Osteoblast (primary cell): ENCODE measurements around the gene KLRF2. TPM values are rescaled to one million over a fixed set of nuclear protein-coding genes. Genes with fewer than 3 reads are reported as not detected.

Experiments used
- DNase-seq: peaks from one replicate; pipeline ENCODE4 v3.0.0; 2011; ENCODE audit warnings: low spot score, mixed read lengths; ENCODE audit not compliant: insufficient read length; ENCODE audit errors: missing footprints
- H2AFZ ChIP-seq: 2 replicates; pipeline ENCODE4 v1.6.0; 2011; ENCODE audit warnings: mild to moderate bottlenecking, low read length
- H3K27ac ChIP-seq: 2 replicates; pipeline ENCODE4 v1.5.1; 2011; ENCODE audit warnings: mild to moderate bottlenecking, low read depth, low read length, moderate library complexity
- H3K27me3 ChIP-seq: 2 replicates; pipeline ENCODE4 v1.6.0; 2012; ENCODE audit warnings: mild to moderate bottlenecking, control low read depth, inconsistent platforms, low read length, moderate library complexity; ENCODE audit not compliant: insufficient read depth
- H3K36me3 ChIP-seq: 2 replicates; pipeline ENCODE4 v1.5.1; 2011; ENCODE audit warnings: mild to moderate bottlenecking, low read length, control low read depth, moderate library complexity; ENCODE audit not compliant: insufficient read depth
- H3K4me1 ChIP-seq: 2 replicates; pipeline ENCODE4 v1.5.1; 2011; ENCODE audit warnings: mild to moderate bottlenecking, low read length, control low read depth, moderate library complexity; ENCODE audit not compliant: insufficient read depth
- H3K4me2 ChIP-seq: 2 replicates; pipeline ENCODE4 v1.6.0; 2011; ENCODE audit warnings: mild to moderate bottlenecking, low read length; ENCODE audit not compliant: insufficient read depth
- H3K4me3 ChIP-seq: fragments of 200-600 bp; sonication (generic); 3 replicates; pipeline ENCODE4 v1.5.1; 2012; ENCODE audit warnings: mild to moderate bottlenecking, low read length, inconsistent platforms; ENCODE audit not compliant: insufficient read depth
- H3K79me2 ChIP-seq: 2 replicates; pipeline ENCODE4 v1.6.0; 2012; ENCODE audit warnings: mild to moderate bottlenecking, low read length, control low read depth, inconsistent platforms; ENCODE audit not compliant: insufficient read depth
- H3K9me3 ChIP-seq: 2 replicates; pipeline ENCODE4 v1.5.1; 2011; ENCODE audit warnings: low read depth, low read length, control low read depth
- H4K20me1 ChIP-seq: 2 replicates; pipeline ENCODE4 v1.6.0; 2012; ENCODE audit warnings: mild to moderate bottlenecking, low read length, control low read depth; ENCODE audit not compliant: insufficient read depth
- total RNA-seq: library from RNA; depleted of rRNA; stranded (reverse); fragments of >200 nt; gene quantifications from 2 replicates; pipeline ENCODE4 v1.2.3, GENCODE V29; 2012
- TF ChIP-seq, protein P1 (sequence below): IDR thresholded peaks from 2 replicates; pipeline ENCODE4 v1.5.1; 2011; ENCODE audit warnings: mild to moderate bottlenecking, low read depth, low read length, moderate library complexity; ENCODE audit errors: extremely low read depth

The KLRF2 gene
- total RNA-seq, 1 donor, result not detected

DNA sequence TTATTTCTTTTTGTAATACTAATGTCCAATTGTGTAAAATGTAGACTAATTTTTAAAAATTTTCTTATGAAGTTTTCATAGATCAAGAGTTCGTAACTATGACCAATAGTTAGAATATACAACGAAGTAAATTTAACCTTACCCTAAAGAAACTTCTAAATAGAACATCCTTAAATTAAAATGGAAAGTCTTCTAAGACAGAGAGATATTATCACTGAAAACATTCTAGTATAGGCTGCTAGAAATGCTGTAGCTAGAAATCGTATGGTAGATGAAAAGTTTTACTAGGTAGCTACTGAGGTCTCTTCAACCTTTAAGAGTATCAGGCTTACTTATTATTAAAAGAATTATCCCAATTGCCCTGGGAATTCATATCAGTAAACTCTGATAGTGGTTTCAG lies 50.0 kb downstream of the KLRF2 start:
- Histone ChIP-seq H2AFZ (no peak overlapping the region), H3K27ac (no peak overlapping the region), H3K27me3 (no peaks in the 10 kb centered on the region), H3K36me3 (no peaks in the 10 kb centered on the region), H4K20me1 (no peaks in the 10 kb centered on the region), H3K79me2 (no peaks in the 10 kb centered on the region), H3K4me3 (no peak overlapping the region), H3K4me1 (no peaks in the 10 kb centered on the region), H3K9me3 (no peaks in the 10 kb centered on the region), H3K4me2 (no peak overlapping the region)
- DNase-seq, result no peak
- TF ChIP-seq, protein P1, sequence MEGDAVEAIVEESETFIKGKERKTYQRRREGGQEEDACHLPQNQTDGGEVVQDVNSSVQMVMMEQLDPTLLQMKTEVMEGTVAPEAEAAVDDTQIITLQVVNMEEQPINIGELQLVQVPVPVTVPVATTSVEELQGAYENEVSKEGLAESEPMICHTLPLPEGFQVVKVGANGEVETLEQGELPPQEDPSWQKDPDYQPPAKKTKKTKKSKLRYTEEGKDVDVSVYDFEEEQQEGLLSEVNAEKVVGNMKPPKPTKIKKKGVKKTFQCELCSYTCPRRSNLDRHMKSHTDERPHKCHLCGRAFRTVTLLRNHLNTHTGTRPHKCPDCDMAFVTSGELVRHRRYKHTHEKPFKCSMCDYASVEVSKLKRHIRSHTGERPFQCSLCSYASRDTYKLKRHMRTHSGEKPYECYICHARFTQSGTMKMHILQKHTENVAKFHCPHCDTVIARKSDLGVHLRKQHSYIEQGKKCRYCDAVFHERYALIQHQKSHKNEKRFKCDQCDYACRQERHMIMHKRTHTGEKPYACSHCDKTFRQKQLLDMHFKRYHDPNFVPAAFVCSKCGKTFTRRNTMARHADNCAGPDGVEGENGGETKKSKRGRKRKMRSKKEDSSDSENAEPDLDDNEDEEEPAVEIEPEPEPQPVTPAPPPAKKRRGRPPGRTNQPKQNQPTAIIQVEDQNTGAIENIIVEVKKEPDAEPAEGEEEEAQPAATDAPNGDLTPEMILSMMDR, result no peak

DNA sequence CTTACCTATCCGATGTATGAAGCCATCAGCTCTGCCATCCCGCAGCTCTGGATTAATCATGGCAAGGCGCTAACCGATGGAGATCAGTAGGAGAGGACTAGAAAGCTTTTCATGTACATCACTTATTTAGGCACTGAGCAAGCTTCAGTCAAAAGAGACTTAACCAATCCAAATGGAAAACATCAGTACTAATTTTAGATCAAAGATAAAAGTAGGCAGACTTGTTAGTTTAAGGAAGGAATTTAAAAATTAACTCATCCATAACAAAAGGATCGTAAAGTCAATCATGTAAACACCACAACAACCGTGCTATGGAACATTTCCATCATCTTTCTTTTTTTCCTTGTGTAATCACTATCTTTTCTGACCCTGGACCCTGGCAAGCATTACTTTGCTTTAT lies 51.0 kb downstream of the KLRF2 start, which contains the start of gene CLEC2A:
Gene CLEC2A, minus strand, starts transcription at position 101 of the 400 bp plus-strand sequence. Its CDS starts 41 bp downstream, at position 60.
- Histone ChIP-seq H2AFZ (no peak within 1 kb of the TSS), H3K27me3 (no peaks in the 10 kb centered on the region), H3K79me2 (no peaks in the 10 kb centered on the region), H3K27ac (no peak within 1 kb of the TSS), H3K4me2 (no peak within 1 kb of the TSS), H3K36me3 (no peaks in the 10 kb centered on the region), H3K4me3 (no peak within 1 kb of the TSS), H4K20me1 (no peaks in the 10 kb centered on the region), H3K9me3 (no peaks in the 10 kb centered on the region), H3K4me1 (no peaks in the 10 kb centered on the region)
- TF ChIP-seq, protein P1, result no peak
- DNase-seq, result no peak

DNA sequence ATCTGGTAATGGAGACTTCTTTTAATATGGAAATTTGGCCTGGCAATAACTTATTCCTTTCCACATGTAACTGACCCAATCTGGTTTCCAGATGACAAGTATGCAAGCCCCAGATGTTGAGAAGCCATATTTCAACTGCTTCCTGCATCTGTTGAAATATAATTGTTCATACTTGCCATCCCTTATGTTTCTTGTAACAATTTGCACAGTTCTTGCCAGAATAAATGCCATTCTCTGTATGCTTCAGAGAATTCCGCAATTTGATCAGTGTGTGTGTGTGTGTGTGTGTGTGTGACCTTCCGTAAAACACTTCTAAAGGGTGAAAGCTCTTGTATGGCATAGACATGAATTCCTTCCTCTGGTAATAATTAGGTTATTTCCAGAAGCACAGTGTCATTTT lies 52.7 kb downstream of the KLRF2 start:
- no peak overlapping the region for H3K4me2 ChIP-seq

DNA sequence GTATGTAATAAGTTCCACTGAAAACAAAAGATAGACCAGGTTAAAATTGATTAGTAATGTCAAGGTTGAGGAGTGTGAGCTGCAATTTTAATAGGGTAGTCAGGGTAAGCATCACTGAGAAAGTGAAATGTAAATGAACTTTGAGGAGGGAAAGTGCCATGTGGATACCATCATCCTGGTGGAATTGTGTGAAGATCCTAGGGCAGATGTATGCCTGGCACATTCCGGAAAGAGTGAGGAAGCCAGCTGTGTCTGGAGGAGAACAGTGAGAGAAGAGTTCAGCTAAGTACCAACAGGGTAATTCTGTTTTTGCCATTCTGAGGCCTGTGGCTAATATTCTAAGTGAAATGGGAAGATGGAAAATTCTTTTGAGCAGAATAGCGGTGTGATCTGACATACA lies 53.7 kb downstream of the KLRF2 start:
- Histone ChIP-seq H3K79me2 (no peaks in the 10 kb centered on the region), H3K36me3 (no peaks in the 10 kb centered on the region), H3K4me1 (no peaks in the 10 kb centered on the region), H4K20me1 (no peaks in the 10 kb centered on the region), H3K27me3 (no peaks in the 10 kb centered on the region), H2AFZ (no peak overlapping the region), H3K9me3 (no peaks in the 10 kb centered on the region), H3K27ac (no peak overlapping the region), H3K4me2 (no peak overlapping the region), H3K4me3 (no peak overlapping the region)
- TF ChIP-seq, protein P1, result no peak
- DNase-seq, result no peak

More for the DNA sequence above, 52.7 kb downstream of the KLRF2 start:
- TF ChIP-seq, protein P1, result no peak
- no peak overlapping the region for H3K27ac ChIP-seq
- H4K20me1 ChIP-seq, result no peaks in the 10 kb centered on the region
- no peaks in the 10 kb centered on the region for H3K4me1 ChIP-seq
- no peaks in the 10 kb centered on the region for H3K79me2 ChIP-seq
- no peak overlapping the region for H3K4me3 ChIP-seq
- DNase-seq, result no peak
- no peaks in the 10 kb centered on the region for H3K27me3 ChIP-seq
- H3K9me3 ChIP-seq, result no peaks in the 10 kb centered on the region
- no peaks in the 10 kb centered on the region for H3K36me3 ChIP-seq
- H2AFZ ChIP-seq, result no peak overlapping the region
